ENCODE results near the gene OR2T8. TPM values are rescaled to one million over a fixed set of nuclear protein-coding genes. Genes with fewer than 3 reads are reported as not detected.
"Not testable (repeated sequence)": the region's sequence is repeated elsewhere in the genome, so short reads cannot be mapped to it uniquely, and the experiment has no call there.

OR2T8 gene
- total RNA-seq, 1 experiment from 2014 or later = not detected

DNA sequence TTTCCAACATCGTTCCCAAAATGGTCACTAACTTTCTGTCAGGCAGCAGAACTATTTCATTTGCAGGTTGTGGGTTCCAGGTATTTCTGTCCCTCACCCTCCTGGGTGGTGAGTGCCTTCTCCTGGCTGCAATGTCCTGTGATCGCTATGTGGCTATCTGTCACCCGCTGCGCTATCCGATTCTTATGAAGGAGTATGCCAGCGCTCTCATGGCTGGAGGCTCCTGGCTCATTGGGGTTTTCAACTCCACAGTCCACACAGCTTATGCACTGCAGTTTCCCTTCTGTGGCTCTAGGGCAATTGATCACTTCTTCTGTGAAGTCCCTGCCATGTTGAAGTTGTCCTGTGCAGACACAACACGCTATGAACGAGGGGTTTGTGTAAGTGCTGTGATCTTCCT is 13.9 kb downstream of the OR2T8 start:
- Histone ChIP-seq H3K4me1 (no peaks in the 10 kb centered on the region), H3K36me3 (no peaks in the 10 kb centered on the region), H3K27ac (no peak overlapping the region), H3K27me3 (no peaks in the 10 kb centered on the region), H3K9me3 (replicated peaks) (no peaks in the 10 kb centered on the region), H3K4me3 (no peak overlapping the region)
- DNase-seq = no peak

DNA sequence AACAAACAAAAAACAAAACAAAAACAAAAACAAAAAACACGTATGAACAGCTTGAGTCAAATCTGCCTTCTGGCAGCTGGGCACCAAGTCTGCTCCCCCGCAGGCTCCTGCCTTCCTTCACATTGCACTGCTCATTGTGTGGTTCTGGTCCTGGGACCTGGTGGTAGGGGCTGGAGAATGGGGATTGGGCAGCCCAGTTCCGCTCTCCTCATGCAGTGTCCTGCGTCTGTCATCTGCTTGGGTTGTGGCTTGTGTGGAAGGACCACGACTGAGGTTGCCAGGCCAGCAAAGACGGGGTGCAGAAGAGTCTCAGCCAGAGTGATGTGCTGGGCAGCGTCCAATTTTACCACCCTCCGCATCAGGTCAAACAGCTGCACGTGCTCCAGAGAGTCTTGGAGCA is 15.7 kb downstream of the OR2T8 start:
- Histone ChIP-seq H3K4me3 (no peak overlapping the region), H3K9me3 (replicated peaks) (no peaks in the 10 kb centered on the region), H3K4me1 (no peaks in the 10 kb centered on the region), H3K36me3 (no peaks in the 10 kb centered on the region), H3K27ac (no peak overlapping the region), H3K27me3 (no peaks in the 10 kb centered on the region)
- no peak for DNase-seq

DNA sequence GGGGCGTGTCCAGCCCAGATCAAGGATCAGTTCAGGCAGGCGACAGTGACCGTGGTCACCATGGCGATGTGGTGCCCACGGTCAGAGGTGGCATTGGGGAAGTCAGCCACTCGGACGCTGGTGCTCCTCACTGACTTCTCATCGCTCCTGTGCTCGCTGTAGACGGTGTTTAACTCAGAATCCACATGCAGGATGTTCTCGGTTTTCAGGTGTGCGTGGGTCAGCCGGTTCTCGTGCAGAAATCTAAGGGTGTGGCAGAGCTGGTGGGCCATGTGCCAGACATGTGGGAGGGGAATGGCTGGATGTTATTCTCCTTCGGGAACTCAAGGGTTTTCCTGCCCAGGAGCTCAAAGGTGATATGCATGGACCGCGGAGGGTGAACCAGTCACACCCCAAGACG is 16.4 kb downstream of the OR2T8 start:
- Histone ChIP-seq H3K27ac (no peak overlapping the region), H3K4me3 (no peak overlapping the region), H3K9me3 (replicated peaks) (no peaks in the 10 kb centered on the region), H3K36me3 (no peaks in the 10 kb centered on the region), H3K4me1 (no peaks in the 10 kb centered on the region), H3K27me3 (no peaks in the 10 kb centered on the region)
- DNase-seq = no peak

DNA sequence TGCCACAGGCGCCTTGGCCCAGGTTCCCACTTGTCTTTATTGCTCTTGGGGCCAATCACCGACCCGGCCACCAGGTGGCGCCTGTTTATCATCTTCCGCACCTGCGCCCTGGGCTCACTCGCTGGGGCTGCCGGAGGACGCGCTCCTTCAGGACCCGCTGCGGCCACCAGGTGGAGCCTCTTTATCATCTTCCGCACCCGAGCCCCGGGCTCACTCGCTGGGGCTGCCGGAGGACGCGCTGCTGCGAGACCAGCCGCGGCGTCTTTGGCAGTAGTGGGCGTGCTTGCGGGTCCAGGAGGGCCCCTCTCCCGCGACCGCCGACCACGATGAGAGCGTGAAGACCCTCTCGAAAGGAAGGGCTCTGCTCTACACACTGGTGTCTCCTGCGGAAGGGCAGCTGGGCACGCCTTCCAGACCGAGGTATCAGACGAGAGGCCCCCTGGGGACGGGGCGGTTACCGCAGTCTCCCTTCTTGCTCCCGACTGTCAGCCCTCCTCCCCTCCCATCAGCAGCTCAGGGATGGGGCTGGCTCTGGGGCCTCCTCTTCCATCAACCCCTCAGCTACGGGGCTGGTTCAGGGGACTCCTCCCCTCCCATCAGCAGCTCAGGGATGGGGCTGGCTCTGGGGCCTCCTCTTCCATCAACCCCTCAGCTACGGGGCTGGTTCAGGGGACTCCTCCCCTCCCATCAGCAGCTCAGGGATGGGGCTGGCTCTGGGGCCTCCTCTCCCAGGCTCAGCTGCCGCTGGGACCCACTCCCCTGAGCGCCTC is 17.1 kb downstream of the OR2T8 start:
- H3K4me3 ChIP-seq = not testable (repeated sequence)

DNA sequence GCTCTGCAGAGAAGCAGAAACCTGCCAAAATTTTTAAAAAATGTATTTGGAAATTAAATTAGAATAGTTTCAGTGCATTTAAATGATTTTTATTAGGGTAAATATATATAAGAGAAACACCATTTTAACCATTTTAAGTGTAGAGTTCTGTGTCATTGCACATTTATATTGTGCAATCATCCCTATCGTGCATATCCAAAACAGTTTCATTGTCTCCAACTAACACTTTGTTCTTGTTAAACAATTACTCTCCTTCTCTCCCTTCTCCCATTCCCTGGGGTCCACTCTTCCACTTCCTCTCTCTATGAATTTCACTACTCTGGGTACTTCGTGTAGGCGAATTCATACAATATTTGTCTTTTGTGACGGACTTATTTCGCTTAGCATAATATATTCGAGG is 22.6 kb downstream of the OR2T8 start:
- Histone ChIP-seq H3K27me3 (no peaks in the 10 kb centered on the region), H3K27ac (no peak overlapping the region), H3K36me3 (no peaks in the 10 kb centered on the region), H3K9me3 (replicated peaks) (no peaks in the 10 kb centered on the region), H3K4me1 (no peaks in the 10 kb centered on the region), H3K4me3 (no peak overlapping the region)
- DNase-seq = no peak

More for the DNA sequence above, 17.1 kb downstream of the OR2T8 start:
- H3K27me3 ChIP-seq; H3K27ac ChIP-seq; H3K9me3 ChIP-seq (replicated peaks); H3K4me1 ChIP-seq; H3K36me3 ChIP-seq: not testable (repeated sequence)
- peak; percentile 10 to 21 for DNase-seq

DNA sequence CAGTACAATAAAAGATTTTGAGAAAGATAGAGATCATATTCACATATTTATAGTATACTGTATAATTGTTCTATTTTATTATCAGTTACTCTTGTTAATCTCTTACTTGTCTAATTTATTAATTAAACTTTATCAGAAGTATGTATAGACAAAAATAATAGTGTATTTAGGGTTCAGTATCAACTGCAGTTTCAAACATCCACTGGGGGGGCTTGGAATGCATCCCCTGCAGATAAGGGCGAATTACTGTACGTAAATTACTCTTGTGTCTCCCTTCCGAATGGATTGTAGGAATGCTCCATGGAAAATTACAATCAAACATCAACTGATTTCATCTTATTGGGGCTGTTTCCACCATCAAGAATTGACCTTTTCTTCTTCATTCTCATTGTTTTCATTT is 28.5 kb downstream of the OR2T8 start, which contains the start of gene OR2L8:
Gene OR2L8, plus strand, starts transcription at position 301 of the 400 bp plus-strand sequence. Its CDS starts 0 bp downstream, at position 301.
- no peak for DNase-seq
- H3K27me3 ChIP-seq = no peaks in the 10 kb centered on the region

DNA sequence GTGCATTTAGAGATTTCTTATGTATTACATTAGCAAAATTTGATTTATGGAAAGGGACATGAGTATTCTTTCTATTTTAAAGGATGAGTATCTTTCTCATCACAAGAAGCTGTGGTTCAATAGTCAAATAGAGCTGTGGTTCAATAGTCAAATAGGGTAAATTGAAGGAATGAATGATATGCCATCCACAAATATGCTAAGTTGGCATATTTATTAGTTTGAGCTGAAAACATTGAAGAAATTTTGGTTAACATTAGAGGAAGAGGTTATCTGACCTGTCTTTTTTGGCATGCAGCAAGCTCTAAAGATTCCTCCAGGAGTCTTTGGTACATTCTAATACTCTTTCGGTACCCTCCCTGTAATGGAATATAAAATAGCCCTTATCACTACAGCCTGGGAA is 33.4 kb downstream of the OR2T8 start:
- H3K4me1 ChIP-seq = no peaks in the 10 kb centered on the region
- no peak overlapping the region for H3K4me3 ChIP-seq
- DNase-seq = no peak
- no peaks in the 10 kb centered on the region for H3K27me3 ChIP-seq
- no peaks in the 10 kb centered on the region for H3K9me3 ChIP-seq (replicated peaks)
- H3K27ac ChIP-seq = no peak overlapping the region
- H3K36me3 ChIP-seq = no peaks in the 10 kb centered on the region

More for the DNA sequence above, 28.5 kb downstream of the OR2T8 start, which contains the start of gene OR2L8:
- no peak within 1 kb of the TSS for H3K4me3 ChIP-seq
- H3K27ac ChIP-seq = no peak within 1 kb of the TSS
- no peaks in the 10 kb centered on the region for H3K9me3 ChIP-seq (replicated peaks)
- no peaks in the 10 kb centered on the region for H3K4me1 ChIP-seq
- no peaks in the 10 kb centered on the region for H3K36me3 ChIP-seq

DNA sequence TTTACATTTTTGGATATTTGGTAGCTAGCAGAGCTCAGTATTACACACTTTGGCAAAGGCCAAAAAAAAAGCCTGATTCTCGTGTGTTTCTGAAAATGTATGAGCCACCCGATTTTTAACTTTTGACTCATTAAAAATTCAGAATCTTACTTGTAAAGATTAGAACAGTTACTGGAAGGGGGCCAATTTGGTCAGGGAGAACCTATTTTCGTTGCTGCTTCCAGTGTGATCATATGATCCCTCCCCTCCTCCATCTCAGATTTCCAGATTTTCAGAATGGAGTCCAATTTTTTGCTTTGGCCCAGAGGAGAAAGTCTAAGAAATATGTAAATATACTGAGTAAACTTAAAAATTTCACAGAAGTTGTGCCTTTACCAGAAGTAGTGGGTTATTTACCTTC is 41.7 kb downstream of the OR2T8 start:
- no peak overlapping the region for H3K4me3 ChIP-seq
- no peaks in the 10 kb centered on the region for H3K9me3 ChIP-seq (replicated peaks)
- H3K4me1 ChIP-seq = no peaks in the 10 kb centered on the region
- peak in 1 of 2 experiments; percentile 11 for DNase-seq
- H3K27ac ChIP-seq = no peak overlapping the region
- H3K36me3 ChIP-seq = no peaks in the 10 kb centered on the region
- no peaks in the 10 kb centered on the region for H3K27me3 ChIP-seq

DNA sequence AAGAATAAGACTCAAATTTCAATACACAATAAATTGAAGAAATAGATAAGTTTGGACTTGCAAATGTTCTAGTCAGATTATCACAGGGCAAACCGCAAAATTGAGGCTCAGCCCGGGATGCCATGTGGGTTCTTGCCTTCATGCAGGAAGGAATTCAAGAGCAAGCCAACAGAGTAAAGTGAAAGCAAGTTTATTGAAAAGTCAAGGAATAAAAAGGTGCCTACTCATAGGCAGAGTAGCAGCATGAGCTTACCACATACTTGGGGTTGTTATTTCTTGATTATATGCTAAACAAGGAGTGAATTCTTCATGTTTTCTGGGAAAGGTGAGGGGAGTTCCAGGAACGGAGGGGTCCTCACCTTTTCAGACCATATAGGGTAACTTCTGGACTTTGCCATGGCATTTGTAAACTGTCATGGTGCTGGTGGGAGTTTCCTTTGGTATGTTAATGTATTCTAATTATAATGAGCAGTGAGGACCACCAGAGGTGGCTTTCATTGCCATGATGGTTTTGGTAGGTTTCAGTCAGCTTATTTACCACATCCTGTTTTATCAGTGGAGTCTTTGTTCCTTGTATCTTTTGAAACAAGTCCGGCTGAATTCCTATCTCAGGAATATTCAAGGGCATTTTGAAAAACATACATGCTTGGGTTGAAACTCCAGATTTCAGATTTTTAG is 43.0 kb downstream of the OR2T8 start:
- no peak overlapping the region for H3K27ac ChIP-seq
- H3K27me3 ChIP-seq = no peaks in the 10 kb centered on the region
- DNase-seq = peak in 1 of 2 experiments; percentile 3
- H3K4me3 ChIP-seq = no peak overlapping the region
- H3K36me3 ChIP-seq = no peaks in the 10 kb centered on the region
- no peaks in the 10 kb centered on the region for H3K4me1 ChIP-seq
- no peaks in the 10 kb centered on the region for H3K9me3 ChIP-seq (replicated peaks)

DNA sequence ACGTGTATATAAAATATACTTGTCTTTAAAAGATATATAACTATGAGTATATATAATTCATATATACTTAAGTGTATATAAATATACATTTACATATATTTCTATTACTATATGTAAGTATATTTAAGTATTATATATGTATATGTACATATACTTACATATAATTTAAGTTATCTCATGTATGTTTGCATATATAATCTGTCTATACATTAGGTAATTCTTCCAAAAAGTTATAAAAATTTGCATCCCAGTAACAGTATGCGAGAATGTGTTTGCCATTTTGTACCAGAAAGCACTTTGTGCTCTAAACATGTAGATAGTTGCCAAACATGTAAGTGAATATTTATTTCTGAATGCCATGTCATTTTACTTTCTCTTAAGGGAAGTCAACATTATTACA is 44.9 kb downstream of the OR2T8 start, which contains the start of gene OR2AK2:
Gene OR2AK2, plus strand, starts transcription at position 301 of the 400 bp plus-strand sequence. CDS start 144 bp downstream, outside the sequence.
- Histone ChIP-seq H3K4me3 (no peak within 1 kb of the TSS), H3K27me3 (no peaks in the 10 kb centered on the region)

DNA sequence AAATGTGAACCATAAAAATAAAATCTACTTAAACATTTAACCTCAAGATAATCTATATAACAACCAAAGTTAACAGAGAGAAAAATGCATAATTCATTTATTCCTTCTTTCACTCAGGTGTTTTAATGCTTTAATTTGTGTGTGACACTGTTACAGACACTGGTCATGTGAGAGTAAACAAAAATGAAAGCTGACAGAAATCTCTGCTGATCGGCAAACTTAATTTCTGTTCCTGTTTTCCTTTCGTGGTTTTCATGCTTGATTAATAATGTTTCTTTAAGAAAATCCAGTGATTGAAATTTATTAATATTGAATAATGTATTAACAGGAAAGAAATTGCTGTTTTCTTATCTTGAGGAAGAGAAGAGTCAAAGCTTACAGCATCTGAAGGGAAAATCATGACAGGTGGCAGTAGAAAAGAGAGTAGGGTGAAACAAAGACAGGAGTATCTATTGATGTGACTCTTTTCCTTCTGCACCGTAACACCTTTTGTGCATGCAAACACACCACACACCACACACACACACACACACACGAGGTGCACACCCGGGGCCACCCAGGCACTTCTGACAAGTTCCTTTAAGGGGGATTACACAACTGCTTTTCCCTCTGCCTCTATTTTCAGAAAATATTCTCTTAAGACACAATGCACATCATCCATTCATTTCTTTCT is 46.6 kb downstream of the OR2T8 start:
- no peak for DNase-seq
- Histone ChIP-seq H3K4me1 (no peaks in the 10 kb centered on the region), H3K4me3 (no peak overlapping the region), H3K27ac (no peak overlapping the region), H3K36me3 (no peaks in the 10 kb centered on the region), H3K9me3 (replicated peaks) (no peaks in the 10 kb centered on the region), H3K27me3 (no peaks in the 10 kb centered on the region)

More for the DNA sequence above, 44.9 kb downstream of the OR2T8 start, which contains the start of gene OR2AK2:
- DNase-seq = no peak
- Histone ChIP-seq H3K36me3 (no peaks in the 10 kb centered on the region), H3K4me1 (no peaks in the 10 kb centered on the region), H3K9me3 (replicated peaks) (no peaks in the 10 kb centered on the region), H3K27ac (no peak within 1 kb of the TSS)

Other genes starting within 250 kb of the OR2T8 start
- gene OR13G1, start 240.5 kb upstream of the OR2T8 start, total RNA-seq (2014; rRNA removed; shearing (Covaris generic)) = not detected in 2 replicates
- not detected in 2 replicates for gene OR6F1, start 203.6 kb upstream of the OR2T8 start, total RNA-seq (2014; rRNA removed; shearing (Covaris generic))
- not detected in 2 replicates for gene OR14K1, start 181.6 kb upstream of the OR2T8 start, total RNA-seq (2014; rRNA removed; shearing (Covaris generic))
- not detected in 2 replicates for gene OR14A2, start 172.1 kb upstream of the OR2T8 start, total RNA-seq (2014; rRNA removed; shearing (Covaris generic))
- gene OR1C1, start 159.7 kb upstream of the OR2T8 start, total RNA-seq (2014; rRNA removed; shearing (Covaris generic)) = not detected in 2 replicates
- not detected in 2 replicates for gene OR14A16, start 96.1 kb upstream of the OR2T8 start, total RNA-seq (2014; rRNA removed; shearing (Covaris generic))
- gene OR11L1, start 78.4 kb upstream of the OR2T8 start, total RNA-seq (2014; rRNA removed; shearing (Covaris generic)) = not detected in 2 replicates
- gene TRIM58, start 63.1 kb upstream of the OR2T8 start, total RNA-seq (2014; rRNA removed; shearing (Covaris generic)) = not detected in 2 replicates
- gene OR2W3, start 24.7 kb upstream of the OR2T8 start, total RNA-seq (2014; rRNA removed; shearing (Covaris generic)) = not detected in 2 replicates
- not detected in 2 replicates for gene OR2AJ1, start 4.6 kb downstream of the OR2T8 start, total RNA-seq (2014; rRNA removed; shearing (Covaris generic))
- gene OR2L8, start 28.6 kb downstream of the OR2T8 start, total RNA-seq (2014; rRNA removed; shearing (Covaris generic)) = not detected in 2 replicates
- gene OR2AK2, start 45.0 kb downstream of the OR2T8 start, total RNA-seq (2014; rRNA removed; shearing (Covaris generic)) = not detected in 2 replicates
- not detected in 2 replicates for gene OR2L5, start 93.4 kb downstream of the OR2T8 start, total RNA-seq (2014; rRNA removed; shearing (Covaris generic))
- not detected in 2 replicates for gene OR2L2, start 109.8 kb downstream of the OR2T8 start, total RNA-seq (2014; rRNA removed; shearing (Covaris generic))
- not detected in 2 replicates for gene OR2L3, start 126.6 kb downstream of the OR2T8 start, total RNA-seq (2014; rRNA removed; shearing (Covaris generic))
- gene OR2L13, start 174.9 kb downstream of the OR2T8 start, total RNA-seq (2014; rRNA removed; shearing (Covaris generic)) = not detected in 2 replicates
- gene OR2M5, start 224.9 kb downstream of the OR2T8 start, total RNA-seq (2014; rRNA removed; shearing (Covaris generic)) = not detected in 2 replicates

All from SJCRH30 (cell line).